ENCODE results near the gene PPARA.

GRCh38 chr22:46106279-46107022, 43.9 kb upstream of the PPARA start:
- TF ChIP-seq CTCF (IDR thresholded peaks at IDR 0.05): no peak
- no peak for TF ChIP-seq POLR2A (IDR thresholded peaks at IDR 0.05)
